Measurements from ENCODE around the gene DAD1. TPM values are rescaled to one million over a fixed set of nuclear protein-coding genes. Genes with fewer than 3 reads are reported as not detected.
"Not testable (repeated sequence)": the region's sequence is repeated elsewhere in the genome, so short reads cannot be mapped to it uniquely, and the experiment has no call there.

The DAD1 gene
- total RNA-seq, 1 donor from 2014 or later = 145 TPM

DNA sequence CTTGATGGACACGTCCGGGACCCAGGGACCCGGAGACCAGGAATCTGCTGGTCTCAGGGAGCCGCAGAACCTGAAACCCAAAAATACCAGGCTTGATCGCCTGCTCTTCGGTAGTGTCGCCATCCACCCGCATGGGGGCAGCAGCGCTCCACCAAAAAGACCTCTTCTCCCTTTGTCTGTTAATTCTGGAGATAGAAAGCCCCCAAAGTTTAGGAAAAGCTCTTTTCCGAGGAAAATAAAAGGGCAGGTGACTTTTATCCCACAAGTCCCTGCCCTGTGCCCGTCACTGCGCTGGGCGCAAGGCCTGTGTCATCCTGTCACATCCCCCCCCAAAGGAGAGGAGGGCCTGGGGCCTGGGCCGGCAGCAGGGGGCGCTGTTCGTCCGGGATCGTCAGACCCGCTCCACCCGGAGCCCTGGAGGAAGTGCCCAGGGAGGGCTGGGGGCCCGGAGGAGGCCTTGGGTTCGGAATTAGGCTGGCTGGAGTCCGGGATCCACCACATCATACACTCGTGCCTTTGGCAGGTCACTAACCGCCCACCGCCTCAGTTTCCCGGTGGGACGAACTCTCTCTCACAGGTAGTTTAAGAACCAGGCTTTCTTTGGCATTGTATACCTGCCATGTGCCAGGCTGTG is 31.9 kb downstream of the DAD1 start:
- TF ChIP-seq, protein P1, sequence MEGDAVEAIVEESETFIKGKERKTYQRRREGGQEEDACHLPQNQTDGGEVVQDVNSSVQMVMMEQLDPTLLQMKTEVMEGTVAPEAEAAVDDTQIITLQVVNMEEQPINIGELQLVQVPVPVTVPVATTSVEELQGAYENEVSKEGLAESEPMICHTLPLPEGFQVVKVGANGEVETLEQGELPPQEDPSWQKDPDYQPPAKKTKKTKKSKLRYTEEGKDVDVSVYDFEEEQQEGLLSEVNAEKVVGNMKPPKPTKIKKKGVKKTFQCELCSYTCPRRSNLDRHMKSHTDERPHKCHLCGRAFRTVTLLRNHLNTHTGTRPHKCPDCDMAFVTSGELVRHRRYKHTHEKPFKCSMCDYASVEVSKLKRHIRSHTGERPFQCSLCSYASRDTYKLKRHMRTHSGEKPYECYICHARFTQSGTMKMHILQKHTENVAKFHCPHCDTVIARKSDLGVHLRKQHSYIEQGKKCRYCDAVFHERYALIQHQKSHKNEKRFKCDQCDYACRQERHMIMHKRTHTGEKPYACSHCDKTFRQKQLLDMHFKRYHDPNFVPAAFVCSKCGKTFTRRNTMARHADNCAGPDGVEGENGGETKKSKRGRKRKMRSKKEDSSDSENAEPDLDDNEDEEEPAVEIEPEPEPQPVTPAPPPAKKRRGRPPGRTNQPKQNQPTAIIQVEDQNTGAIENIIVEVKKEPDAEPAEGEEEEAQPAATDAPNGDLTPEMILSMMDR (IDR thresholded peaks at IDR 0.05) = peak; percentile 100
- TF ChIP-seq POLR2A (IDR thresholded peaks at IDR 0.05) (no peak), POLR2AphosphoS5 (IDR thresholded peaks at IDR 0.05; ENCODE audit: insufficient read depth in 1 of 2, low read depth in 1 of 2) (peak in 1 of 2 donors; percentile 46)

DNA sequence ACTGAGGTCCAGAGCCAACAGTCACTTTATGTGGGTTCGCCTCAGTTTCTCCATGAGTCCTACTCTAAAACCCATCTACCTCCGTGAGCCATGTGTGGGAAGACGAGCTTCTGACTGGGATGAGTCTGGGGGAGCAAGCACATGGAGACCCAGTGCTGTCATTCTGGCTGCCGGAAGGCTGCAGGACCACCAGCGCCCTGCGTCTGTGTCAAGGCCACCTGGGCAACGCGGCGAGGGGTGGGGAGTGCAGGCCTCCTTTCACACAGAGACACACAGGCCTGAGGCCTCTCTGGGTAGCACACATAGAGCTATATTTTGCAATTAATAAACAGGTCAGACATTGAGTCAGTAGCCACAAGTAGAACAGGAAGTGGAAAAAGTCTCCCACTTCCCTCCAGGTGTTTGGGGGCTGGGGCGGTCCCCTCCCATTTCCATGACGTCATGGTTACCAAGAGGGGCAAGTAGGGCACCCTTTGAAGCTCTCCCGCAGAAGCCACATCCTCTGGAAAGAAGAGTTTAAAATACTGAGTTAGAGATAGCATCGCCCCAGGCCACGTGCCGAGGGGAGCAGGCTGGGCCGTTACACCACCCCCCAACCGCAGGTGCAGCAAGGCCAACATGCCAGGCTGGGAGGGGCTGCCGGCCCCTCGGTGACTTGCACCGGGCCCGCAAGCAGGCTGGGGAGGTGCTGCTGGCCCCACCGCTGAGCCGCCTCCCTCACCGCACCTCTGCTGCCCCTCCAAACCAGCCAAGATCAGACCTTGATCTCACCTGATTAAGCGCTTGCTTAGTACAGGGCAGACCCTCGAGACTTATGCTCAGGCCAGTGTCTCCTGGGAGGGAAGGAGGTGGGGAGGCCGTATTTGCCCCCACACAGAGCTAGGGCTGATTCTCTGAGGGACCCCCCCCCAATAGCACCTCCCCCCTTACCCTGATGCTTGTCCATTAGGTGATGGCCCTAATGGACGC is 32.7 kb downstream of the DAD1 start:
- TF ChIP-seq POLR2AphosphoS5 (IDR thresholded peaks at IDR 0.05; ENCODE audit: insufficient read depth in 1 of 2, low read depth in 1 of 2) (peak; percentile 39 to 51), POLR2A (IDR thresholded peaks at IDR 0.05) (no peak)
- H3K27me3 ChIP-seq = no peaks in the 10 kb centered on the region
- DNase-seq (ENCODE audit: extremely low spot score in 2 of 2) = no peak
- peak overlapping the region in 1 of 2 donors; percentile 42 for H3K4me3 ChIP-seq
- H3K27ac ChIP-seq = peak overlapping the region; percentile 48
- H3K9me3 ChIP-seq = no peaks in the 10 kb centered on the region
- peaks cover 44% of the 10 kb centered on the region for H3K4me1 ChIP-seq
- H3K36me3 ChIP-seq = no peaks in the 10 kb centered on the region
- intact Hi-C loops (cut with DNase I) = loop anchor here (10.0 kb wide), 2 partner anchors 162 to 298 kb away; no protein-coding TSS in a partner anchor

More for the DNA sequence above, 31.9 kb downstream of the DAD1 start:
- H3K27me3 ChIP-seq = no peaks in the 10 kb centered on the region
- H3K36me3 ChIP-seq = no peaks in the 10 kb centered on the region
- H3K4me3 ChIP-seq = peak overlapping the region; percentile 18 to 42
- peak overlapping the region; percentile 43 for H3K27ac ChIP-seq
- no peak for DNase-seq (ENCODE audit: extremely low spot score in 2 of 2)
- peaks cover 43% of the 10 kb centered on the region for H3K4me1 ChIP-seq
- intact Hi-C loops (cut with DNase I) = loop anchor here (10.0 kb wide), 2 partner anchors 162 to 298 kb away; no protein-coding TSS in a partner anchor
- no peaks in the 10 kb centered on the region for H3K9me3 ChIP-seq

DNA sequence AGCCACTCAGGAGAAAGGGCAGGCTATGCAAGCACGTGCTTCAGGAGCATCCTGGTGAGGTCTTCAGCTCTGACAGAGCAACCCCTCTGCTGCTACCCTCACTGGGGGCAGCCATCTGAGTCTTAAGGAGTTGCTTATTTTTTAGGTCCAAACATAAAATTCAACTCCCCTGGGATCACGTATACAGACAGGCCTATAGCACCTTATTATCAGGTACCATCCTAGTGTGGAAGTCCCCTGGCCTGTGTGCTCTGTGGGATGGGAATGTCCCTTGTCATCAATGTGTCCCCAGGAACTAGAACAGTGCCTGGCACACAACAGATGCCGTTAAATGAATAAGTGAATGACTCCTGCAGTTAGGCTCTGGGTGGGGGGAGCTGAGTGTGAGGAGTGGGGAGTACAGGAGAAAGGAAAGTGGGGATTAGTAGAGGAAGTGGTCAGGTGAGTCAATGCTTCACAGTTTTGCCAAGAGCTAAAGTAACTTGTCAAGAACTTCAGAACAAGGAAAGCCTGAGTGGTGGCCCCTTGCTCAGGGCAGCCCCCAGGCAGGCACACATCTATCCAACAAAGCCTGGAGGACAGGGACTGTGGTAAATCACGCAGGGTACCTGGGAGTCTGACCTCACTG is 33.5 kb downstream of the DAD1 start:
- Histone ChIP-seq H3K27ac (peak overlapping the region; percentile 48), H3K9me3 (no peaks in the 10 kb centered on the region), H3K27me3 (no peaks in the 10 kb centered on the region), H3K4me1 (peaks cover 46% of the 10 kb centered on the region), H3K4me3 (no peak overlapping the region), H3K36me3 (no peaks in the 10 kb centered on the region)
- DNase-seq (ENCODE audit: extremely low spot score in 2 of 2) = no peak
- intact Hi-C loops (cut with DNase I) = loop anchor here (10.0 kb wide), 2 partner anchors 161 to 299 kb away; no protein-coding TSS in a partner anchor
- TF ChIP-seq POLR2AphosphoS5 (IDR thresholded peaks at IDR 0.05; ENCODE audit: insufficient read depth in 1 of 2, low read depth in 1 of 2) (no peak), POLR2A (IDR thresholded peaks at IDR 0.05) (no peak)
- TF ChIP-seq, protein P1 (IDR thresholded peaks at IDR 0.05) = no peak

DNA sequence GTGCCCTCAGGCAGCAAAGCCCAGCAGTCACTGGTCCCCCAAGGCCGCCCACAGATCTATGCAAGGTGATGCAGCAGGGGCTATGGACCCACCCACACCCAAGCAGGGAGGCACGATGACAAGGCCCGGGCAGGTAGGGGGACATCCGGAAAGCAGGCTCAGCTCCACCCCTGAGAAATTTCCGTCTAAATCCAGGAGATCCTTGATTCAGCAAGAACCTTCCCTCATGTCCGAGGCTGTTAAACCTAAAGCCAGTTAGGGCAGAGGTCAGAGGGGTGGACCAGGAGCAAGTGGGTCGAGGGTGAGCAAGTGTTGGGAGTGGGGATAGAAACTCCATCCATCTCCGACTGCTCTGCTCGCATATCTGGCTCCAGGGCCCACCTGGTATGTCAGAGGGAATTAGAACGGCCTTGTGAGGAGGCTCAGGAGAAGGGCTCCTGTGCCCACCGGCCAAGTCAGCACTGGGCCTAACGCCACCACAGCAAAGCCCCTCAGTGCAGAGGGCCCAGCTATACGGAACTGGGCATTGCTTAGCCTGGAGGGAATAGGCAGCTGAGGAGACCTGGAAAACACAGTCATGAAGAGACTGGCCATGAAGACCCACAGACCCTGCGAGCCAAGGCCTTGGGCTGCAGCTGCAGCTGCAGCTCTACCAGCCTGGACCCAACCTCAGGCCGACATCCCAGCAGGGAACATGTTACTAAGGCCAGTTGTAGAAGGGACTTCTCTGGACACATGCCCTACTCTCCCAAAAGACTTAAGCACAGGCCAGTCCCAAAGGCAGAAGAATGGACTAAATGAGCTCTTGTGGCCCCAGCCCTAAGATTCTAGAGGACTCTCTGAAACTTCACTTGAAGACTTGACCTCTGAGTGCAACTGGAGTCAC is 34.3 kb downstream of the DAD1 start:
- Histone ChIP-seq H3K4me3 (no peak overlapping the region), H3K27me3 (no peaks in the 10 kb centered on the region), H3K27ac (peak overlapping the region; percentile 48), H3K4me1 (peaks cover 43% of the 10 kb centered on the region), H3K9me3 (no peaks in the 10 kb centered on the region), H3K36me3 (no peaks in the 10 kb centered on the region)
- no peak for TF ChIP-seq POLR2A (IDR thresholded peaks at IDR 0.05)
- intact Hi-C loops (cut with DNase I) = loop anchor here (10.0 kb wide), 2 partner anchors 160 to 300 kb away; no protein-coding TSS in a partner anchor
- DNase-seq (ENCODE audit: extremely low spot score in 2 of 2) = no peak

DNA sequence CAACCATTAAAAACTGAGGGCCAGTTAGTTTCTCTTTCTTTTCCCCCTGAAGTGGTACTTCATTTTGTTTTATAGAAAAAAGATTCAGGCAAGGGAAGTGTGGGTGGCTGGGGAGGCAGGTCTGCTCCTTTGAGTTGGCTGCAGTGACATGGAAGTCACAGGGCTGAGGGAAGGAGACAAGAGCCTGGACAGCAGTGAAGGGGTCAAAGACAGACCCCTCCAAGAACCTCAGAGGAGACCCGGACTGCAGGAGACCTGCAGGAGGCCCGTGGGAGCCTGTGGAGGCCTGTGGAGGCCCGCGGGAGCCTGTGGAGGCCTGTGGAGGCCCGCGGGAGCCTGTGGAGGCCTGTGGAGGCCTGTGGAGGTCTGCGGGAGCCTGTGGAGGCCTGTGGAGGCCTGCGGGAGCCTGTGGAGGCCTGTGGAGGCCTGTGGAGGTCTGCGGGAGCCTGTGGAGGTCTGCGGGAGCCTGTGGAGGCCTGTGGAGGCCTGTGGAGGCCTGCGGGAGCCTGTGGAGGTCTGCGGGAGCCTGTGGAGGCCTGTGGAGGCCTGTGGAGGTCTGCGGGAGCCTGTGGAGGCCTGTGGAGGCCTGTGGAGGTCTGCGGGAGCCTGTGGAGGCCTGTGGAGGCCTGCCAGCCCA is 35.0 kb downstream of the DAD1 start:
- H3K27ac ChIP-seq; H3K4me3 ChIP-seq; H3K9me3 ChIP-seq; DNase-seq (ENCODE audit: extremely low spot score in 2 of 2); H3K36me3 ChIP-seq; H3K27me3 ChIP-seq: not testable (repeated sequence)
- peaks cover 39% of the 10 kb centered on the region for H3K4me1 ChIP-seq
- intact Hi-C loops (cut with DNase I) = loop anchor here (10.0 kb wide), 2 partner anchors 159 to 301 kb away; no protein-coding TSS in a partner anchor
